ENCODE measurements around the gene UGGT2. TPM values are rescaled to one million over a fixed set of nuclear protein-coding genes. Genes with fewer than 3 reads are reported as not detected.
"Not testable (repeated sequence)": the region's sequence is repeated elsewhere in the genome, so short reads cannot be mapped to it uniquely, and the experiment has no call there.

Gene UGGT2
- polyA plus RNA-seq, 1 donor = 23.1 TPM

GRCh38 chr13:96050955-96051354 is 2.2 kb downstream of the UGGT2 start:
- not testable (repeated sequence) for H3K27ac ChIP-seq (ENCODE audit: low read length); H3K9me3 ChIP-seq (ENCODE audit: control insufficient read depth, low read depth, low read length); H3K4me1 ChIP-seq (ENCODE audit: control insufficient read depth, insufficient read depth, low read length); H3K4me3 ChIP-seq (ENCODE audit: low read length); H3K36me3 ChIP-seq (ENCODE audit: control insufficient read depth, insufficient read depth, low read length); H3K27me3 ChIP-seq (ENCODE audit: control insufficient read depth, insufficient read depth, low read length); DNase-seq
- no CpG with 5 or more reads among the region's 4 CpGs for WGBS (ENCODE audit: insufficient coverage, low lambda C conversion rate)

- not testable (repeated sequence) for H3K4me3 ChIP-seq (ENCODE audit: low read length); H3K36me3 ChIP-seq (ENCODE audit: control insufficient read depth, insufficient read depth, low read length); H3K27ac ChIP-seq (ENCODE audit: low read length); DNase-seq; H3K9me3 ChIP-seq (ENCODE audit: control insufficient read depth, low read depth, low read length); H3K27me3 ChIP-seq (ENCODE audit: control insufficient read depth, insufficient read depth, low read length); H3K4me1 ChIP-seq (ENCODE audit: control insufficient read depth, insufficient read depth, low read length)
- WGBS (ENCODE audit: insufficient coverage, low lambda C conversion rate) = no CpG with 5 or more reads among the region's 16 CpGs
Measured at GRCh38 chr13:96046449-96047126, 6.6 kb downstream of the UGGT2 start.

GRCh38 chr13:96044238-96044637 is 9.0 kb downstream of the UGGT2 start:
- Histone ChIP-seq H3K4me3 (ENCODE audit: low read length) (no peak overlapping the region), H3K4me1 (ENCODE audit: control insufficient read depth, insufficient read depth, low read length) (no peaks in the 10 kb centered on the region), H3K27me3 (ENCODE audit: control insufficient read depth, insufficient read depth, low read length) (no peaks in the 10 kb centered on the region), H3K27ac (ENCODE audit: low read length) (no peak overlapping the region), H3K9me3 (ENCODE audit: control insufficient read depth, low read depth, low read length) (peaks cover 3% of the 10 kb centered on the region), H3K36me3 (ENCODE audit: control insufficient read depth, insufficient read depth, low read length) (no peaks in the 10 kb centered on the region)
- no CpG with 5 or more reads among the region's 1 CpG for WGBS (ENCODE audit: insufficient coverage, low lambda C conversion rate)
- no peak for DNase-seq

DNA sequence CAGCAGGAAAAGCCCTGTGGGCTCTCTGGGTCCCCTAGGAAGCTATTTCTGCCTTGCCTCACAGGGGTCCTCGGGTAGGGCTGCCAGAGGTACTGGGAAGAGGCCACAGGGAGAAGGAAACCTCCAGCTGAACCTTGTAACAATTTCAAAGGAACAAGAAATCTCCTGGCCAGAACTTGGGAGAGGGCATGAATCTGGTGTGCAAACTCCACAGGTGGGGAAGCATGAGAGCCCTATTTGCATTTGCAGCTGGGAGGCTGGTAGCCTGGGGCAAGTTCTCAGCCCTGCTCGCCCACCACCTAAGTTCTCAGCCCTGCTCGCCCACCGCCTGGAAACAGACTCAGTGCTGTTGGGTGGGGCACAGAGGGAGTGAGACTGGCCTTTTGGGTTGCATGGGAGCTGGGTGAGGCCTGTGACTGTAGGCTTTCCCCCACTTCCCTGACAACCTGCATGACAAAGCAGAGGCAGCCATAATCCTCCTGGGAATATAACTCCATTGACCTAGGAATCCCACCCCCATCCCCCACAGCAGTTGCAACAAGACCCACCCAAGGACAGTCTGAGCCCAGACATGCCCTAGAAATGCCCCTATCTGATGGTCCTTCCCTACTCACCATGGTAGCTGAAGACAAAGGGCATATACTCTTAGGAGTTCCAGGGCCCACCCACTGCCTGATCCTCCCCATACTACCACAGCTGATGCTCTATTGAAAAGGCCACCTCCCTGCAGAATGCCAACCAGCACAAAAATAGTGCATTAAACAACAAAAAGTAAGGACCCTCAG is 11.7 kb downstream of the UGGT2 start:
- DNase-seq = no peak
- Histone ChIP-seq H3K4me3 (ENCODE audit: low read length) (no peak overlapping the region), H3K36me3 (ENCODE audit: control insufficient read depth, insufficient read depth, low read length) (no peaks in the 10 kb centered on the region), H3K27me3 (ENCODE audit: control insufficient read depth, insufficient read depth, low read length) (no peaks in the 10 kb centered on the region), H3K27ac (ENCODE audit: low read length) (no peak overlapping the region), H3K9me3 (ENCODE audit: control insufficient read depth, low read depth, low read length) (peaks cover 2% of the 10 kb centered on the region), H3K4me1 (ENCODE audit: control insufficient read depth, insufficient read depth, low read length) (no peaks in the 10 kb centered on the region)
- no CpG with 5 or more reads among the region's 4 CpGs for WGBS (ENCODE audit: insufficient coverage, low lambda C conversion rate)

DNA sequence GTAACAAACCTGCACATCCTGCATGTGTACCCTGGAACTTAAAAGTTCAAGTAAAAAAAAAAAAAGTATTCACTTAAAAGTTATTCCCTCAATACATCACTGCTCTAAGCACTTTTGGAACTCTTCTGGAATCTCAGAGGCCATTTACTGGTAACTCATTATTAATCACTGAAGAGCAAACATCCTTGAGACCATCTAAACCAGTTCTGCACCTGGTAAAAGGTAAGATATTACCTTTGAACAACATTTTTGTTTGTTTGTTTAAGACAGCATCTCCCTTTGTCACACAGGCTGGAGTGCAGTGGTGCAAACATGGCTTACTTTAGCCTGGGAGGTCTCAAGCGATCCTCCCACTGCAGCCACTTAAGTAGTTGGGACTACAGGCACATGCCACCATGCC is 16.7 kb downstream of the UGGT2 start:
- Histone ChIP-seq H3K9me3 (ENCODE audit: control insufficient read depth, low read depth, low read length) (peaks cover 14% of the 10 kb centered on the region), H3K4me3 (ENCODE audit: low read length) (no peak overlapping the region), H3K4me1 (ENCODE audit: control insufficient read depth, insufficient read depth, low read length) (no peaks in the 10 kb centered on the region), H3K36me3 (ENCODE audit: control insufficient read depth, insufficient read depth, low read length) (no peaks in the 10 kb centered on the region), H3K27ac (ENCODE audit: low read length) (no peak overlapping the region), H3K27me3 (ENCODE audit: control insufficient read depth, insufficient read depth, low read length) (no peaks in the 10 kb centered on the region)
- WGBS (ENCODE audit: insufficient coverage, low lambda C conversion rate) = no CpG with 5 or more reads among the region's 1 CpG
- DNase-seq = no peak

- peaks cover 14% of the 10 kb centered on the region for H3K9me3 ChIP-seq (ENCODE audit: control insufficient read depth, low read depth, low read length)
- no peaks in the 10 kb centered on the region for H3K4me1 ChIP-seq (ENCODE audit: control insufficient read depth, insufficient read depth, low read length)
- H3K4me3 ChIP-seq (ENCODE audit: low read length) = no peak overlapping the region
- H3K36me3 ChIP-seq (ENCODE audit: control insufficient read depth, insufficient read depth, low read length) = no peaks in the 10 kb centered on the region
- WGBS (ENCODE audit: insufficient coverage, low lambda C conversion rate) = no CpG with 5 or more reads among the region's 10 CpGs
- no peaks in the 10 kb centered on the region for H3K27me3 ChIP-seq (ENCODE audit: control insufficient read depth, insufficient read depth, low read length)
- DNase-seq = no peak
- H3K27ac ChIP-seq (ENCODE audit: low read length) = no peak overlapping the region
Measured at GRCh38 chr13:96034662-96035061, 18.5 kb downstream of the UGGT2 start.

GRCh38 chr13:96033220-96034015 is 19.8 kb downstream of the UGGT2 start:
- DNase-seq = no peak
- Histone ChIP-seq H3K27me3 (ENCODE audit: control insufficient read depth, insufficient read depth, low read length) (no peaks in the 10 kb centered on the region), H3K4me1 (ENCODE audit: control insufficient read depth, insufficient read depth, low read length) (no peaks in the 10 kb centered on the region), H3K36me3 (ENCODE audit: control insufficient read depth, insufficient read depth, low read length) (no peaks in the 10 kb centered on the region), H3K4me3 (ENCODE audit: low read length) (no peak overlapping the region), H3K27ac (ENCODE audit: low read length) (no peak overlapping the region), H3K9me3 (ENCODE audit: control insufficient read depth, low read depth, low read length) (peaks cover 14% of the 10 kb centered on the region)
- WGBS (ENCODE audit: insufficient coverage, low lambda C conversion rate) = no CpG with 5 or more reads among the region's 12 CpGs

DNA sequence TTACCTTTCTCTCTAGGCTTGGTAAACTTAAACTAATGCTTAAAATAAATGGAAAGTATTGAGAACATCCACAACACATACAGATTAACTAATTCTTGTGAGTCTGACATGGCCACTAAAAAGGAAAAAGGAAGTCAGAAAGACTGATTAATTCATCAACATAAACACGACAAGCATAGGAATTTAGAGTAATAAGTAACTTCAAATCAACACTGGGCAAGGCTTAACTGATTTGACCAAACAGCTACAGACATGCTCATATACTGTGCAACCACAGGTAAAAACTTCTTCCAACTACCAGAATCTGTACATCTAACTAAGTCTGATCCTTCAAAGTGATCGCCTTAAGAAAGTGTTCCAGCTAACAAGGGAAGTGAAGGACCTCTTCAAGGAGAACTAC is 20.5 kb downstream of the UGGT2 start:
- H3K4me3 ChIP-seq (ENCODE audit: low read length) = no peak overlapping the region
- no peaks in the 10 kb centered on the region for H3K36me3 ChIP-seq (ENCODE audit: control insufficient read depth, insufficient read depth, low read length)
- H3K27me3 ChIP-seq (ENCODE audit: control insufficient read depth, insufficient read depth, low read length) = no peaks in the 10 kb centered on the region
- no peak overlapping the region for H3K27ac ChIP-seq (ENCODE audit: low read length)
- peaks cover 14% of the 10 kb centered on the region for H3K9me3 ChIP-seq (ENCODE audit: control insufficient read depth, low read depth, low read length)
- no peak for DNase-seq
- no peaks in the 10 kb centered on the region for H3K4me1 ChIP-seq (ENCODE audit: control insufficient read depth, insufficient read depth, low read length)
- no CpG with 5 or more reads among the region's 2 CpGs for WGBS (ENCODE audit: insufficient coverage, low lambda C conversion rate)

GRCh38 chr13:96029002-96029401 is 24.2 kb downstream of the UGGT2 start:
- Histone ChIP-seq H3K4me1 (ENCODE audit: control insufficient read depth, insufficient read depth, low read length) (no peaks in the 10 kb centered on the region), H3K27ac (ENCODE audit: low read length) (no peak overlapping the region), H3K9me3 (ENCODE audit: control insufficient read depth, low read depth, low read length) (peaks cover 8% of the 10 kb centered on the region), H3K4me3 (ENCODE audit: low read length) (no peak overlapping the region), H3K36me3 (ENCODE audit: control insufficient read depth, insufficient read depth, low read length) (no peaks in the 10 kb centered on the region), H3K27me3 (ENCODE audit: control insufficient read depth, insufficient read depth, low read length) (no peaks in the 10 kb centered on the region)
- DNase-seq = no peak
- WGBS (ENCODE audit: insufficient coverage, low lambda C conversion rate) = no CpG with 5 or more reads among the region's 7 CpGs

- no peaks in the 10 kb centered on the region for H3K9me3 ChIP-seq (ENCODE audit: control insufficient read depth, low read depth, low read length)
- WGBS (ENCODE audit: insufficient coverage, low lambda C conversion rate) = 93% methylated on average over 2 of the region's 2 CpGs
- H3K4me1 ChIP-seq (ENCODE audit: control insufficient read depth, insufficient read depth, low read length) = no peaks in the 10 kb centered on the region
- no peak overlapping the region for H3K4me3 ChIP-seq (ENCODE audit: low read length)
- H3K27ac ChIP-seq (ENCODE audit: low read length) = no peak overlapping the region
- DNase-seq = no peak
- no peaks in the 10 kb centered on the region for H3K27me3 ChIP-seq (ENCODE audit: control insufficient read depth, insufficient read depth, low read length)
- no peaks in the 10 kb centered on the region for H3K36me3 ChIP-seq (ENCODE audit: control insufficient read depth, insufficient read depth, low read length)
Measured at GRCh38 chr13:96027496-96027895, 25.7 kb downstream of the UGGT2 start.
